Bronchial epithelial cell (primary cell): Measurements from ENCODE around the gene USF2. TPM values are rescaled to one million over a fixed set of nuclear protein-coding genes. Genes with fewer than 3 reads are reported as not detected.

Experiments
- DNase-seq: peaks from one replicate; pipeline ENCODE4 v3.0.0-alpha.2; 2010; ENCODE audit warnings: low read depth
- FAIRE-seq: peaks from 2 replicates; lab custom pipeline; 2011; peaks lifted over from hg19 to GRCh38; lab: Jason Lieb, UNC
- H3K27me3 ChIP-seq: 2 replicates; pipeline ENCODE4 v1.5.1; 2011; ENCODE audit warnings: low read length; ENCODE audit not compliant: control insufficient read depth, insufficient read depth
- H3K36me3 ChIP-seq: 2 replicates; pipeline ENCODE4 v1.5.1; 2011; ENCODE audit warnings: low read length; ENCODE audit not compliant: control insufficient read depth, insufficient read depth
- H3K4me3 ChIP-seq: 2 replicates; pipeline ENCODE4 v1.5.1; 2011; ENCODE audit warnings: mild to moderate bottlenecking, low read depth, low read length, control low read depth
- CTCF ChIP-seq: IDR thresholded peaks from 2 replicates; pipeline ENCODE4 v1.5.1; 2011; ENCODE audit warnings: mild to moderate bottlenecking, moderate library complexity, low read length, control low read depth, inconsistent platforms; ENCODE audit not compliant: insufficient read depth, severe bottlenecking
- total RNA-seq: library from RNA; depleted of rRNA; stranded (reverse); fragments of >200 nt; gene quantifications from 2 replicates; pipeline ENCODE4 v1.2.1, GENCODE V29; 2014

USF2 gene
- total RNA-seq, 1 donor from 2014 or later: 60.8 TPM

- H3K27me3 ChIP-seq: no peaks in the 10 kb centered on the region
- peak overlapping the region; percentile 55 for H3K4me3 ChIP-seq
- no peak for FAIRE-seq
- TF ChIP-seq CTCF: no peak
- no peak for DNase-seq
- H3K36me3 ChIP-seq: peaks cover 29% of the 10 kb centered on the region
Observed at GRCh38 chr19:35267353-35267817, 1.4 kb upstream of the USF2 start.

GRCh38 chr19:35267818-35268535 is 785 bp upstream of the USF2 start:
- peaks cover 29% of the 10 kb centered on the region for H3K36me3 ChIP-seq
- no peak for FAIRE-seq
- peak; percentile 33 for DNase-seq

DNA sequence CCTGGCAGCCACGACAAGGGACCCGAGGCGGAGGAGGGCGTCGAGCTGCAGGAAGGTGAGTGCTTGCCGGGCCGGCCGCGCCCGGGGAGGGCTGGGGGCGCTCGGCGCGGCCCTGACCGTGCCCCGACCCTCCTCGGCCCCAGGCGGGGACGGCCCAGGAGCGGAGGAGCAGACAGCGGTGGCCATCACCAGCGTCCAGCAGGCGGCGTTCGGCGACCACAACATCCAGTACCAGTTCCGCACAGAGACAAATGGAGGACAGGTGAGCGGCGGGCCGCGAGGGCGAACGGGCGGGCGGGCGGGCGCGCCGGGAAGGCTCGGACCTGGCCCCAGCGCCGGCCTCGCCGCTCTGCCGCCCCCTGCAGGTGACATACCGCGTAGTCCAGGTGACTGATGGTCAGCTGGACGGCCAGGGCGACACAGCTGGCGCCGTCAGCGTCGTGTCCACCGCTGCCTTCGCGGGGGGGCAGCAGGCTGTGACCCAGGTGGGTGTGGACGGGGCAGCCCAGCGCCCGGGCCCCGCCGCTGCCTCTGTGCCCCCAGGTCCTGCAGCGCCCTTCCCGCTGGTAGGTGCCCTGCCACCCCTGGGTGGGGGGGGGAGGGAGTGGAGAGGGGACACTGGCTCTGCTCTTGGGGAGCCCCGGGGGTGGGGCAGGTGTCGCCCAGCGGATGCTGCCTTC is 816 bp downstream of the USF2 start:
- peak; percentile 71 for TF ChIP-seq CTCF
- peaks cover 36% of the 10 kb centered on the region for H3K36me3 ChIP-seq
- DNase-seq (peak; percentile 68), FAIRE-seq (no peak)
- no peaks in the 10 kb centered on the region for H3K27me3 ChIP-seq
- H3K4me3 ChIP-seq: peak overlapping the region; percentile 55

More at GRCh38 chr19:35267818-35268535, 785 bp upstream of the USF2 start:
- Histone ChIP-seq H3K27me3 (no peaks in the 10 kb centered on the region), H3K4me3 (peak overlapping the region; percentile 55)
- TF ChIP-seq CTCF: no peak

- H3K27me3 ChIP-seq: no peaks in the 10 kb centered on the region
- H3K4me3 ChIP-seq: no peak overlapping the region
- no peak for TF ChIP-seq CTCF
- DNase-seq: no peak
- no peak for FAIRE-seq
- H3K36me3 ChIP-seq: peaks cover 36% of the 10 kb centered on the region
Observed at GRCh38 chr19:35270381-35270811, 1.6 kb downstream of the USF2 start.

DNA sequence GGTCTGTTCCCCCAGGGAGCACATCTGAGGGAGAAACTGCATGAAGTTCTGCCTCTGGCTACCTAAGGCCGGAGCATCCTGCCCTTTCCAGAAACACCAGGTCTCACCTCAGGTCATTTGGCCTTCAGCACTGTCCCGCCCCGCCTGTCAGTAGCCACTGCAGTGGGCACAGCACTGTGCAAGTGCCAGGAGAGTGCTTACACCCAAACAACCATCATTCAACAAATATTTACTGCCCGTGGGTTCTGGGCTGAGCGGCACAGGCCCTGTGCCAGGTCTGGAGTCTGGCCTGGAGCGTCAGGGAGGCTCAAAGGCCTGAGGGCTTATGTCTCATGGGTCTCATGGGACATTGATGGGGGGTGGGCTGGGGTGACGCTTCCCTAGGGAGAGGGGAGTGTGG is 2.8 kb downstream of the USF2 start:
- FAIRE-seq (peak; percentile 62), DNase-seq (no peak)
- H3K27me3 ChIP-seq: no peaks in the 10 kb centered on the region
- H3K36me3 ChIP-seq: peaks cover 36% of the 10 kb centered on the region
- TF ChIP-seq CTCF: no peak
- no peak overlapping the region for H3K4me3 ChIP-seq
